ENCODE results near the gene GLI3. TPM values are rescaled to one million over a fixed set of nuclear protein-coding genes. Genes with fewer than 3 reads are reported as not detected.

The GLI3 gene
- total RNA-seq, 1 donor from 2014 or later: 136 TPM

GRCh38 chr7:42137941-42138340 is 99.1 kb downstream of the GLI3 start:
- no peak overlapping the region for H3K4me3 Mint-ChIP-seq
- no peak overlapping the region for H3K27ac Mint-ChIP-seq (ENCODE audit: unreplicated experiment)
- peaks cover 15% of the 10 kb centered on the region for H3K36me3 Mint-ChIP-seq (ENCODE audit: low read depth)
- no peak for TF ChIP-seq CTCF (conservative IDR thresholded peaks at IDR 0.05)
- H3K27me3 Mint-ChIP-seq (ENCODE audit: low read depth): no peaks in the 10 kb centered on the region
- no peaks in the 10 kb centered on the region for H3K9me3 Mint-ChIP-seq
- DNase-seq (ENCODE audit: low read depth, low spot score): no peak
- H3K4me1 Mint-ChIP-seq: peaks cover 75% of the 10 kb centered on the region

- no peak for DNase-seq (ENCODE audit: low read depth, low spot score)
- no peak for TF ChIP-seq CTCF (conservative IDR thresholded peaks at IDR 0.05)
- Mint-ChIP-seq H3K9me3 (no peaks in the 10 kb centered on the region), H3K27me3 (ENCODE audit: low read depth) (no peaks in the 10 kb centered on the region), H3K27ac (ENCODE audit: unreplicated experiment) (no peak overlapping the region), H3K36me3 (ENCODE audit: low read depth) (peaks cover 16% of the 10 kb centered on the region), H3K4me3 (no peak overlapping the region), H3K4me1 (peaks cover 77% of the 10 kb centered on the region)
Measured at GRCh38 chr7:42137431-42137830, 99.6 kb downstream of the GLI3 start.

DNA sequence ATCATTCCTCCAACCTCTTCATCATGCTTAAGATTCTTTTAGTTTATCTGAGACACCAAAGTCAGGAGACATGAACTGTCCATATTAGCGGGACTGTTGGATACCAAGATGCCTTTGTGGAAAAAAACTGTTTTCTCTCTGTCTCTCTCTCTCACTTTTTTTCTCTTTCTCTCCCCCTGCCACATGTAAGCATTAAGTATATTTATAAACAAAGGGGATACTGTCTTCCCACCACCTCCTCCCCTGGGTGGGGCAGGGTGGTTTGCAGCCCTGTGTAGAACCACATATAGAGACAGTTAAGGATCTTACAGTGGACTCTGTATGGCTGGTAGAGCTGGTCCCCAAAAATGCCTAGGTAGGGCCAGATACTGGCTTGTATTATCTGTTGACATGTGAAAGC is 101.3 kb downstream of the GLI3 start:
- no peak for TF ChIP-seq CTCF (conservative IDR thresholded peaks at IDR 0.05)
- H3K27me3 Mint-ChIP-seq (ENCODE audit: low read depth): no peaks in the 10 kb centered on the region
- no peak for DNase-seq (ENCODE audit: low read depth, low spot score)
- H3K9me3 Mint-ChIP-seq: no peaks in the 10 kb centered on the region
- H3K36me3 Mint-ChIP-seq (ENCODE audit: low read depth): peaks cover 17% of the 10 kb centered on the region
- peak overlapping the region; percentile 23 for H3K27ac Mint-ChIP-seq (ENCODE audit: unreplicated experiment)
- H3K4me1 Mint-ChIP-seq: peaks cover 70% of the 10 kb centered on the region
- peak overlapping the region; percentile 41 for H3K4me3 Mint-ChIP-seq

DNA sequence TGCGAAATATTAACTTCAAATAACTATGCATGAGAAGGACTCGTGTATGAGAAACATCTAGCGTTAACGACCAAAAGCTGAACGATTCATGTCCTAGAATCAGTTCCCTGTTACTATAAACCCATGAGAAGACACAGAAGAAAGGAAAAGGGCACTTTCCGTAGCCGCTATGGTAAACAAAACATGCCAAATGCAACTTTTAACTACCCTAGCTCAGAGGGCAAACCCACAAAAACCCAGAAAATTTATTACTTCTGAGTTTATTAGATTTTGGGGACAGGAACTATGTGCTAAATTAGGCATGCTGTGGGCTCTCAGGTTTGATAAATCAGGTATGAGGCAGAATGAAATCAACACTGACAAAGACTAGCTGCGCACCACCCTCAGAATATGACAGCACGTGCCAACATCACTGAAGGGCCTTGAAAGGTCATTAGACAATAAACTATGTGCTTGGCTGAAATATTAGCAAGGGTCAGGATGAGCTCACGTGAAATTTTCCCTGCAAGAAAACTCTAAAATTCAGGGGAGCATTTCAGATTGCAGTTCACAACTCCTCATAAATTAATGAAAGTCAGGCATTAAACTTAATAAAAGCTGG is 102.6 kb downstream of the GLI3 start:
- H3K4me3 Mint-ChIP-seq: no peak overlapping the region
- H3K36me3 Mint-ChIP-seq (ENCODE audit: low read depth): peaks cover 18% of the 10 kb centered on the region

GRCh38 chr7:42133321-42133720 is 103.7 kb downstream of the GLI3 start:
- peaks cover 18% of the 10 kb centered on the region for H3K36me3 Mint-ChIP-seq (ENCODE audit: low read depth)
- peaks cover 4% of the 10 kb centered on the region for H3K9me3 Mint-ChIP-seq
- H3K27ac Mint-ChIP-seq (ENCODE audit: unreplicated experiment): no peak overlapping the region
- DNase-seq (ENCODE audit: low read depth, low spot score): no peak
- no peak for TF ChIP-seq CTCF (conservative IDR thresholded peaks at IDR 0.05)
- no peaks in the 10 kb centered on the region for H3K27me3 Mint-ChIP-seq (ENCODE audit: low read depth)
- H3K4me3 Mint-ChIP-seq: no peak overlapping the region
- H3K4me1 Mint-ChIP-seq: peaks cover 56% of the 10 kb centered on the region

More for the DNA sequence above, 102.6 kb downstream of the GLI3 start:
- H3K4me1 Mint-ChIP-seq: peaks cover 62% of the 10 kb centered on the region
- no peak for TF ChIP-seq CTCF (conservative IDR thresholded peaks at IDR 0.05)
- peaks cover 4% of the 10 kb centered on the region for H3K9me3 Mint-ChIP-seq
- DNase-seq (ENCODE audit: low read depth, low spot score): no peak
- H3K27ac Mint-ChIP-seq (ENCODE audit: unreplicated experiment): peak overlapping the region; percentile 32
- no peaks in the 10 kb centered on the region for H3K27me3 Mint-ChIP-seq (ENCODE audit: low read depth)

Data from neural crest cell (in vitro differentiated cells).